ENCODE results near the gene PAX7. TPM values are rescaled to one million over a fixed set of nuclear protein-coding genes. Genes with fewer than 3 reads are reported as not detected.
"Not testable (repeated sequence)": the region's sequence is repeated elsewhere in the genome, so short reads cannot be mapped to it uniquely, and the experiment has no call there.

The PAX7 gene
- polyA plus RNA-seq, 10 donors = 38.4 to 63.1 (median 43.3) TPM

DNA sequence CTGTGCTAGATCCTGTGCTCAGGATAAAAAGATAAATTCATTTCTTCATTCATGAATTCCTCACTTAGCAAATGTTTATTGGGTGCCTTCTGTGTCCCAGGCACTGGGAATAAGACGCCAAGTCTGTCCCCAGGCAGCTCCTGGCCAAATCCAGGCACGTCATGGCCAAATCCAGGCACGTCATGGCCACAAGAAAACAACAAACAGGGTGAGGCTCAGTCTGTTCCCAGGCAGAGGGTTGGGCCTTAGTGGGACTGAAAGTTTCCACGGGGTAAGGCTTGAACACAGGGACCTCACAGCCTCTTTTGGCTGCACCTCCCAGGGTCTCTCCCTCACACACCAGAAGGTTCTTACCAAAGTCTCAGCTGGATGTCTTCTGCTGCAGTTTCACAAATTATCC lies 95.7 kb downstream of the PAX7 start:
- no peak for DNase-seq

DNA sequence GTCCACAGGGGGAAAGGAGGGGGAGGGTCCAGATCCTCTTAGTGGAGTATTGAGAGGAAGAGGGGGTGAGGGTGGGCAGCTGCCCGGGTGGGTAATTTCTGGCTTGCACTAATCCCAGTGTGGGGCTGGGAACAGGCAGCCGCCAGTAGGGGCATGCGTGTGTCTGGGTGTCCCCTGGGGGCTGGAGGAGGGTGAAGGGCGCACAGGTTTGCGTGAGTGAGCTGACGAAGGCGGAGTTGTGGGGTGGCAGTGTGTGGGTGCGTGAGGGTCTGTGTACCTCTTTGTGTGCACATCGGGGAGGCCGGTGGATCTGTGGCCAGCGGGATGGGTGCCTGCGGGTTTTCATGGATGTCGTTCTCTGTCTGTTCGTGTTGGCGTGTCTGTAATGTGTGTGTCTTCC lies 97.3 kb downstream of the PAX7 start:
- DNase-seq = no peak

DNA sequence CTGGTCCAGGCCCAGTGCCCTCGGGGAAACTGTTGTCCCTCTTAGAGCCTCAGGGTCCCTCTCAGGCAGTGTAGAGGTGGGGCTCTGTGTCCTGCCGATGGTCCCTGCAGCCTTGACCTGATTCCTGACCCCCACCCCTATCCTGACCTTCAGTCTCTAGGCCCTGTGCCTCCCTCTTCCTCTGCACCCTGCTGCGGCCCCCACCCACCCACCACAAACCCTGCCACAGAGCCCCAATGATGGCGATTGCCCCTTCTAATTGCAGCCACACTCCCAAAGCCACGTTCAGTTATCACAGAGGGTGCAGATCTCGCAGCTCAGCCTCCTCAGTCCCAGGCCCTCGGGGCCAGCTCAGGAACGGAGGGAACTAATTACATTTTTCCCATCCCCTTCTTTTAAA lies 99.7 kb downstream of the PAX7 start:
- no peak for DNase-seq

DNA sequence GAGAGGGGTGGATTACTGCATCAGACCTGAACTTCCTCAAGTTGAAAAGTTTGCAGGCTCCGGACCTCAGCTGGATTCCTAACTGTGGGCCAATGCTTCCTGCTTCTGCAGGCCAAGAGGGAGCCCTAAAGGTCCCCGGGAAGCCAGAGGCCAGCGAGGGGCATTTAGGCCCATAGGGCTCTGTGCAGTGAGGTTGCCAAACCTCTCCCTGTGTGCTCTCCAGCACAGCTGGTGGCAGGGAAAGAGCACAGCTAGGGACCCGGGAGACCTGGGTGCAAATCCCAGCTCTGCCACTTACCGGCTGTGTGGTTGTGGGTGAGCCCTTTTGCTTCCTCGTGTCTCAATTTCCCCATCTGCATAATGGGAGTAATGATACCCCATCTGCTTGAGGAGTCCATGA lies 100.5 kb downstream of the PAX7 start:
- DNase-seq = no peak

DNA sequence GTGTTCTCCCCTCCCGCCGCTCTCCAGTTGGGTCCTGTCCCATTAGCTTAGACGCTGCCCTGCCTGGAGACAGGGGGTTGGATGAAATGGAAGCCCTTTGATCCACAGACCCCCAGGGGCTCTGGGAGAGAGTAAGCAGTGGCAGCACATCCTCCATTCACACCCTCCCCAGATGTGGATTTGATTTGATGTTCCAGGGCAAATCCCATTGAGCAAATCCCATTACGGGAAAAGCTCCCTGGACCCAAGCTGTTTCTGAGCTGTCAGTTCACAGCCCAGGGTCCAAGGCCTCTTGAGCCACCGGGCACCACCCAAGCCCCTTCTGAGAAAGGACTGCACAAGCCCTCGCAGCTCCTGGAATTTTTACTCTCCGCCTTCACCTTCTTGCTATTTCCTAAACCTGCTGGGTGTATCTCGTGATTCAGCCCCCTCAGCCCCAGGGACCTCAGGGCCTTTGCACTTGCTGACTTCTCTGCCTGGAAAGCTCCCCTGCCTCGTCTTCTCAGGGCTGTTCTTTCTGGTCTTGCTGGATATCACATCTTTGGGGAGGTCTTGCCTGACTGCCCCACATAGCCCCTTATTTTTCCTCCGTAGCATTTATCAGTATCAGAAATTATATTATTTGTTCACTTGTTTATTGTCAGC lies 101.1 kb downstream of the PAX7 start:
- no peak for DNase-seq

DNA sequence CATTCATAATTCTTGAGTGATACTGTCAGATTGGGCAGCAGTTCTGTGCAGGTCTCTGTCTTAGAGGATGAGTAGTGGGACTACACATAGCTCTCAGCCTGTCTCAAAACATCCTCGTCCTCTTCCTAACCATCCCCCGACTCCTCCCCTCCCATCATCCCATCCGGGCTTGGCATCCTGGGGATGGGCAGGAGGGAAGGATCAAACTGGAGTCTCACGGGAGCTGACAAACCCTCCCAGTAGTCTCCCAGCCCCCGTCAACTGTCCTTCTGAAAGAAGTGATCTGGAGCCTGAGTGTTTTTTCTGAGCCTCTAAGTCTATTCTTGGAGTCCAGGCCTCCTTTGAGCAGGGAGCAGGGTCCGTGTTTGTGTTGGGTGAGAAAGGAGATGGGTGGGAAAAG lies 102.0 kb downstream of the PAX7 start:
- no peak for DNase-seq

DNA sequence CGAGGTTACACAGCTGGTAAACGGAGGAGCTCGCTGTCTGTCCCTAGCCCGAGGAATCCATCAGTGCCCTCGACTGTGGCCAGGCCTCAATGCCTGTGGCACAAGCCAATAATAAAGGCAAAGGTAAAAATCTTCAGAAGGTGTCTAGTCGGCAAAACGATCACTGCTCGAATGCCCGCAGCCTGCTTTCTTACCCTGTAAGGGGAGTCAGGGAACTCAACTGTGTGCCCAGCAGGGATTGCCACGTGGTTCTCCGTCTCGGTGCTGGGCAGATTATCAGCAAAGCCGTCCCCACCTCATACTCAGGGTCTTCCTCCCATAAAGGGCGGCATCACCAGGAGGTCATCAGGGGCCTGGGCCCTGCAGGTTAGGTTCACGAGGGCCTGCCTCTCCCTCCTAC lies 103.4 kb downstream of the PAX7 start:
- no peak for DNase-seq

DNA sequence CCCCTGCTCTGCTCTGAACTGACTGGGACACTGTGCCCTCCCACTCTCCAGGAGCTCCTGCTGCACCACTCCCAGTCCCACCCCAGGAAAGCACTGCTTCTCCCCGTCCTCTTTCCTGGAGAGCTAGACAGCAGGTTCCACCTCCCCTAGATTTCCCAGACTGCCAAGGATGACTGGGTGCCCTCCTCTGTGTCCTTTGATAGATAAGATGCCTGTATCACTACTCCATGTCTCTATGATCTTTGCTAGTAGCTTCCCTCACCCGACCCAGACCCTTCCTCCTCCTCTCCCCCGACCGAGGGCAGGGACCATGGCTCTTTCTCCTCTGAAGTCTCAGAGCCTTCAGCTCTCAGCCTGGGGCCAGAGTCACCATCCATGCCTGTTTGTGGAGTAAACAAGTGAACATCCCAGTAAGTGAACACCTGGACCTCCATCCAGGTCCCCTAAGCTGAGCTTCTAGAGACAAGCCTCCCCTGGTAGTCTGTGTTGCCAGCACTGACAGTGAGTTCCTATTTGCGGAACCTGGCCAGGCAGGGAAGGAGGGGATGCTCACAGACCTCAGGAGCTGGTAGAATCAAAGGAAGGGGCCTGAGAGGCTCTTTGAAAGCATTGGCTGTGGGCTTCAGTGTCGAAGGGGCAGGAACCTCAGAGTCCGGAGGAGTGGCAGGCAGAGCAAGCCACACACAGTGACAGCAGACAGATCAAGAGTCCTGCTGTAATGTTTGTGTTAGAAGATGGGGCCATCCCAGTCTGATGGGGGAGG lies 104.0 kb downstream of the PAX7 start:
- no peak for DNase-seq

DNA sequence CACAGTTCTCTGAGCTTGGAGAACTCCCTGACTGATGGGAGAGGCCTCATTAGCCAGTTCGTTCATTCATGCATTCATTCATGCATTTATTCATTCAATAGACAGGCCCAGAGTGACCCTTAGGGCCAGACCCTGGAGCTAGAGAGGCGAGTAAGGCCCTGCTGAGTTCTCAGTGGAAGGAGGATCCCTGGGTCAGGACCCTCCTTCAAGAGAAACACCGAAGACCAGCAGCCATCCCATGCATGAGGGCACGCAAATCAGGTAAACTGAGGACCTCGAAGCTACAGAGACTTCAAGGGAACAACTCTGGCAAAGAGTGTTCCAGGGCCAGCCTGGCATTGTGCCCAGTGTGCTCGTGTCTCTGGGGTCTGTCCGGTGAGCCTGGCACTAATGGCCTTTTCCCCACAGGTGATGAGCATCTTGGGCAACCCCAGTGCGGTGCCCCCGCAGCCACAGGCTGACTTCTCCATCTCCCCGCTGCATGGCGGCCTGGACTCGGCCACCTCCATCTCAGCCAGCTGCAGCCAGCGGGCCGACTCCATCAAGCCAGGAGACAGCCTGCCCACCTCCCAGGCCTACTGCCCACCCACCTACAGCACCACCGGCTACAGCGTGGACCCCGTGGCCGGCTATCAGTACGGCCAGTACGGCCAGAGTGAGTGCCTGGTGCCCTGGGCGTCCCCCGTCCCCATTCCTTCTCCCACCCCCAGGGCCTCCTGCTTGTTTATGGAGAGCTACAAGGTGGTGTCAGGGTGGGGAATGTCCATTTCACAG lies 104.8 kb downstream of the PAX7 start:
- DNase-seq = no peak

DNA sequence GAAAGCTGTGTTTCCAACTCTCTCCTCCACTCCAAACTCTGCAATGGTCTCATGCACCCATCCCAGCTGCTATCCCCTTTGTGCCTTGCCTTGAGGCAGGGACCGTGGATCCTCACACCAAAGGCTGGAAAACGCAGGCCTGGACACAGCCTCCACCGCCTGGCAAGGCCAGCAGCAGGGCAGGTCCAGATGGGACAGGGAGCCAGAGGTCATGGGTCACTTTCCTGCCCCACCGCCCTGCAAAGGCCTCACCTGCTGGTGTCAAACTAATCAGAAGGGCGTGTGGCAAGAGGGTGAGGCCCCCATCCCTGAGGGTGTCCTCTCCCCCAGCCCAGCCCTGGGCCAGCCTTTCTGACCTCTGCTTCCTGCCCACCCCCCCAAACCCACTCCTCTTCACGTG lies 106.3 kb downstream of the PAX7 start:
- no peak for DNase-seq

DNA sequence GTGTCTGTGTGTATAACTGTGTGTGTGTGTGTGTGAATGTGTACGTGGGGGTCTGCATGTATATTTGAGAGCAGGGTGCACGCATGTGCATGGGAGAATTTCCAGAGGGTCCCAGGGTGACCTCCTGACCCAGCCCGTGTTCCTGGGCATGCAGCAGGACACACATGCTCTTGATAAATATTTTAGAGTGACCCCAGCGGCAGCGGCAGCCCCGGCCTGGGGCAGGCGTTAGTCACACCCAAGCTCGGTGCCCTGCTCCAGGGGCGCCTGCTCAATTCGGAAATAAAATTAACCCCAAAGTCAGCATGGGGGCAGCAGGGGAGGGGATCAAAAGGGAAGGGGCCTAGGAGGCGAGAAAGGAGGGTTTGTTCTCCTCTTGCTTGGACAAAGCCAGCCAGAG lies 107.5 kb downstream of the PAX7 start:
- no peak for DNase-seq

DNA sequence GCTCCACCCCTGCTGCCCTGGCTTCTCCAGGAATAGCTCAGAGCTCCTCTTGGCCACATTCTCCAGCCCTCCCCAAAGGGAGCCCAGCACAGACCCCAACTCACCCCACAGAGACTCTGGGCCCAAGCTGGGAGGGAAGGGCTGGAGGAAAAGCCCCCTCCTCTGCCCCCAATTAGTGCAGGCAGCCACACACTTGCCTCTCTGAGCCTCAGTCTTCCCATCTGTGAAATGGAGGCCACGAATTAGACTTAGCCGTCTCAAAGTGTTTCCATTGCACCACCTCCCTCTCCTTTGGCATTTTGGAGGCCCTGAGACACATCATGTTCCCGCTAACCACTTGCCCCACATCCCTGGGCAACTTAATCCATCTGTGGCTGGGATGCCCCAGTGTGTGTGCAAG lies 108.0 kb downstream of the PAX7 start:
- no peak for DNase-seq

DNA sequence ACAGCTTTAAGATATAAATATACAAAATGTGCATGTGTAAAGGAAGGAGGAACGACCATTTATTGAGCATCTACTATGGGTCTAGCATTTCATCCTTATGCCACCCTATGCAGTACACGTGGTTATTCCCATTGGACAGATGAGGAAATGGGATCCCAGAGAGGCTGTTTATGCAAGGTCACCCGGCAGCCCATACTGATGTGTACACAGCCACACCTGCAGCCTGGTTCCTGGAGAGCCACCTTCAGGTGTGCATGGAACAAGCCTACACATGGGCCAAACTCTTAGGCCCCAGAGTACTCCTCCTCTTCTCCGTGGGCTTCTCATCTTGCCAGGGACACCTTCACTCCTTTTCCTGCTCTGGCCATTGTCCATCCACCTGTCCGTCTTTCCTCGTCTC lies 108.8 kb downstream of the PAX7 start:
- DNase-seq = no peak

DNA sequence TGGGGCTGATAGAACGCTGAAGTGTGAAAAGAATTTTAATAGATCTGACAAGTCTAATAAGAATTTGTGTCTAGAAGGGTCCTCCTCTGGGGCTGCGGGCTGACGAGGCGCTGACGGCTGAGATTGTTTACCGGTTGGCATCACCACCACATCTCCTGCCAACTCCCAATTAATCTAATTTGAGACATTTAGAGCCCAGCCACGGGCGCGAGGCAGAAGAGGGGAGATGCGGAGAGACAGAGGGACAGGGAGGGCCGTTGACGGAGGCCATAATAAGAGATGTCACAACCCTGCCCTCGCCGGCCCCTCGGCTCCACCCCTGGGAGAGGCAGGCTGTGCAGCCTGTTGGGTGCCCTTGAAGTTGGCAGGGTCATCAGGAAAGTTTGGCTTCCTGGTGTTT lies 109.3 kb downstream of the PAX7 start:
- DNase-seq = no peak

DNA sequence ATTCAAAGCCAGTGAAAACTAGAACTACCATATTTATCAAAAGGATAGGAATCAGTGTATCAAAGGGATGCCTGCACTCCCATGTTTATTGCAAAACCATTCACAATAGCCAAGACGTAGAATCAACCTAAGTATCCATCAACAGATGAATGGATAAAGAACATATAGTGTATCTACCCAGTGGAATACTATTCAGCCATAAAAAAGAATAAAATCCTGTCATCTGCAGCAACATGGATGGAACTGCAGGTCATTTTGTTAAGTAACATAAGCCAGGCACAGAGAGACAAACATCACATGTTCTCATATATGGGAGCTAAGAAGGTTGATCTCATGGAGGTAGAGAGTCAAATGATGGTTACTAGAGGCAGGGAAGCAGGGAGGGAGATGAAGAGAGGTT lies 110.0 kb downstream of the PAX7 start:
- no peak for DNase-seq

DNA sequence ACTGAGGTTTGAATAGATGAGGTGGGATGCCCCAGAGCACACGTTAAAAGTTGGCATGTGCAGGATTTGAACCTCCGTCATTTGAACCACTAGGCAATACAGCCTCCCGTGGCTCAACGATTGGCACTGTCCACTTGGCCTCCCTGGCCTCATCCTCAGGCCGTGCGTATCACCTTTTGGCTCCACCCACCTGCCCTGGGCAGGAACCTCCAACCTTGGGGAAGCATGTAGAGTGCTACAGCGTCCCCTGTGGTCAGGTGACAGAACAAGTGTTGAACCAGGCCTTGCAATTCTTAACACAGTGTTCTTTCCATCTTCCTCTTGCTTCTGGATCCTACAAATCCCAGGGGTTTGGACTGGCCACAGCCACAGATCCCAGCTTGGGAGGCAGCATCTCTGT lies 112.6 kb downstream of the PAX7 start:
- no peak for DNase-seq

DNA sequence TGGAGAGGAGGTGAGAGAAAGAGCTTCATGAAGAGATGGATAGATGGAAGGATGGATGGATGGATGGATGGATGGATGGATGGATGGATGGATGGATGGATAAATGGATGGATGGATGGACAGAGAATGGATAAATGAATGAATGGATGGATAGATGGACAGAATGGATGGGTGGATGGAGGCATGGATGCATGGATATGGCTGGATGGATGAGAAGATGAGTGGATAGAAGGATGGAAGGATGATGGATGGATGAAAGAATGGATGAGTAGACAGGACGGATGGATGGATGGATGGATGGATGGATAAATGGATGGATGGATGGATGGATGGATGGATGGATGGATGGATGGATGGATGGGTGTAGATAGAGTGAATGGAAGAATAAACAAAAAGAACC lies 113.7 kb downstream of the PAX7 start:
- not testable (repeated sequence) for DNase-seq

DNA sequence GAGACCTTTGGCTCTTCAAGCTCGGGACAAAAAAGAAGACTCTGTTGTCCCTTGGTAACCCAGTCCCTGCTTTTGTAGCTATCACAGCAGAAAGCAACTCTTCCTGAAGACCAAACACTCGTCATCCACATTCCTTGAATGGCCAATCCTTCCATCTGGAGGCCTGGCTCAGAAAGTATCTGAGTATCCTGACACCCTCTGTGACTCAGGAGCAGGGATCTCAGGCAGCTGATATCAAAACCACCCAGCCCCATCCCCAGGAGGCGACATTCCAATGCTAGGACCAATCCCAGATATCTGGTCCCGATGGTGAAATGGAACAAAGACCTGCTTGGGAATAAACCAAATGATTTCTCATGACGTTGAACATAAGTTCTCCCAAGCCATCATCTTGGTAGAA lies 116.3 kb downstream of the PAX7 start:
- DNase-seq = no peak

DNA sequence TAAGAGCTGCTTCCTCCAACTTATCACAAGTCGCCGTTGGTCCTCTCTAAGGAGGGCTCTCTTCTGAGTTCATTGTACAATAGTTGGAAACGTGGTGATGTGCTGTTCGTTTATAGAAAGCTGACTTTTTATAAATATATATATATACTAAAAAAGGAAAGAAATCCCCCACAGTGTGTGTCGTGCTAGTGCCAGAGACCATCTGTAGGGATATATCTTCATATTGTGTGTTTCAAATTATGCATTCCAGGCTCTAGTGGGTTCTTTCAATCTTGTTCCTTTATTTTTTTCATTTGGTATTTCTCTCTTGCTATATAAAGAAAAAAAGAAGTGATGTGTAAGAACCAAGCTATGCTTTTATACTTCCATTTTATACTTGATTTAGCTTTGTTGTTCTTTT lies 117.0 kb downstream of the PAX7 start:
- no peak for DNase-seq

DNA sequence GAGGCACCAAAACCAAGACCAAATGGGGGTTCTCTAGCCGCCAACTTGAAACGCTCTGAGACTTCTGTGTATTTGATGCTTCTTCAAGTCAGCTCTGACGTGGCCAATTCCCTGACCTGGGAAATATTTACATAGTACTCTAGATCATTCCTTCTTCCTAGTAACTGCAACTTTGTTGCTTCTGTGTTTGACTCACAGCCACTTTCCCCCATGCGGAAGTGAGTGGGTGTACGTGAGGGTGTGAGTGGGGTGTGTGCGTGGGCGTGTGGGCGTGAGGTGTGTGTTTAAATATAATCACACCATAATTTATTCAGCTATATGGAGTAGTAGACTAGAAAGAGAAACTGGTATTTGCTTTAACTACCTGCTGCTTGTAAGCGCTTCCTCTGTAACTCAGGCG lies 117.8 kb downstream of the PAX7 start:
- DNase-seq = no peak

DNA sequence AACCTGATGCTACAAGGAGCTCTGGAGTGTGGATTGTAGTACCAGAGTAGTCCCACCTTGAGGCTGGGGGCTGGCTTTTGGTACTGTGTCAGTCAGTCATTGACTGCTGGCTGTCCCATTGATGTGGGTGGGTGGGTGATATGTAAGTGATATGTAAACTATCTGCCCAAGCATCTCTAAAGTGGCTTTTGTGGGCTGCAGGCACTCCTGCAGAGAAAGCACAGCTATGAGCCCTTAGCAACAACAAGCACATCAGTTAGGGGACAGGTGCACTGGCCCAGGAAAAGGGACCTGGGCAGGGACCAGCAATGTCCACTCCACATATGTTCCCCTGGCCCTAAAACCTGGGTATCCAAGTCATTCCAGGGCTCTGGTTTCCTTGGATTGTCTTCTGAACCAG lies 118.9 kb downstream of the PAX7 start:
- no peak for DNase-seq

DNA sequence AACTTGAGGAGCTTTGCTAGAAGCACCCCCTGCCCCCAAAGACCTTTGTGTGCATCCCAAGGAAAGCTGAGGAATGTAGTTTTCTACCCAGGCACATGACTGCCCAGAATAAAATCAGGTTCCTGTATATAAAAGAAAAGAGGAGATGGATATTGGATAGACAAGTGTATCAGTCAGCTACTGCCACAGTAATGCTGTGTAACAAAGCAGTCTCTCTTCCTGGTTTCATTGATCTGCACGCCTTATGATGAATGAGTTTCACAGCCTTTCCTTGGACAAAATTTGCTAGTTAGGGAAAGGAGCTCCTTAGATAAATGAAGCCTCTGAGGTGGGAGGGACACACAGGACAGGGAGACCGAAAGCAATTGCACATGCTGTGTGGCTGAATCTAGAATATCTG lies 120.0 kb downstream of the PAX7 start:
- DNase-seq = no peak

DNA sequence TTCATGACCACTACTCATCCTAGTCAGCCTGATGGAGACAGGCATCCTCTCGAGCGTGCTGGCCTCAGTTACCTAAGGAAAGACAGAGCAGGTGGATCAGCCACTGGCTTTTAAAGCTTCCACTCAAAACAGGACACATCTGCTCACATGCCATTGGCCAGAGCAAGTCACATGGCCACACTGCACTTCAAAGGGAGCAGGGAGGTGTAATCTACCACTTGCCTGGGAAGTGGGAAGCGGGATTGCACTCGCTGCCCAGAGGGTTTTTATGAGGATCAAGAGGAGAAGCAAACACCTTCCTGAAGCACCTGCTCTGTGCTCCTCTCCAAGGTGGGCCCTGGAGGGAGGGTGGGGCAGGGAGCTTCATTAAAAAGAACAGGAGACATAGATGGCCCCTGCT lies 120.8 kb downstream of the PAX7 start:
- peak in 1 of 3 donors; percentile 8 for DNase-seq

Measured in muscle of back (tissue), 11 donors.